GM18519 (cell line): Measurements from ENCODE around the gene GTPBP6.
A peak's percentile ranks its signal among the peaks of the same experiment; 100 is the strongest.
"Not testable (repeated sequence)": the region's sequence is repeated elsewhere in the genome, so short reads cannot be mapped to it uniquely, and the experiment has no call there.

Experiments used
- ATAC-seq: cut with Tn5 transposase; IDR thresholded peaks from one replicate; pipeline ENCODE4 v1.9.1; 2021; ENCODE audit warnings: mild to moderate bottlenecking, moderate library complexity; ENCODE audit not compliant: unreplicated experiment, low FRiP score

GTPBP6 gene

DNA sequence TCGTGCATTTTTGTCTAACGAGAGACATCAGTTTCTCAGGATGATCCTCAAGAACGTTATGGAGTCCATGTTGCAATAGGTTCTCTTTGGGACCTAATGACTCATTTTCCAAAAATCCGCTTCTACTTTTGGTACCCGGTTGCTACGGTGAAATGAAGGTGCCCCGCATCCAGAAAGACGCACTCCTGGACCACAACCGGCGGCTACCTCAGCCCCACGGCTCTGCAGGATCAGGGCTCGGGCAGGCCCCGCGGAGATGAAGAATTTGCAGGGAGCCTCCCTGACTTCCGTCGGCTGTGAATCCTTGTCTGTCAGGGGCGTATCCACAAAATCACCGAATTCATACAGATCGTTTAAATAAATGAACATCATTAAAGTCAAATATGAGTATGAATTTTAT lies 15.6 kb downstream of the GTPBP6 start:
- ATAC-seq = no peak

- no peak for ATAC-seq
Measured at GRCh38 chrX:300334-300733, 18.3 kb downstream of the GTPBP6 start.

DNA sequence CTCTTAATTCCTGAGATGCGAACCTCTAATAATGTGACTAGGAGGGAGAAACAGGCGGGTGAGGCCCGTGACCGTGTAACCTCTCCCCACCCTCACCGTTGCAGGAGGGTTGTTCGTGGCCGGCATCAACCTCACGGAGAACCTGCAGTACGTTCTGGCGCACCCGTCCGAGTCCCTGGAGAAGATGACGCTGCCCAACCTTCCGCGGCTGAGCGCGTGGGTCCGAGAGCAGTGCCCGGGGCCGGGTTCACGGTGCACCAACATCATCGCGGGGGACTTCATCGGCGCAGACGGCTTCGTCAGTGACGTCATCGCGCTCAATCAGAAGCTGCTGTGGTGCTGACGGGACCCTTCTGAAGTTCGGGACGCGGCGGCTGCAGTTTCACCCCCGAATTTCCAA lies 19.6 kb downstream of the GTPBP6 start:
- ATAC-seq = no peak

- no peak for ATAC-seq
Measured at GRCh38 chrX:295136-295535, 23.5 kb downstream of the GTPBP6 start.

- ATAC-seq = no peak
Measured at GRCh38 chrX:292900-293897, 25.4 kb downstream of the GTPBP6 start.

DNA sequence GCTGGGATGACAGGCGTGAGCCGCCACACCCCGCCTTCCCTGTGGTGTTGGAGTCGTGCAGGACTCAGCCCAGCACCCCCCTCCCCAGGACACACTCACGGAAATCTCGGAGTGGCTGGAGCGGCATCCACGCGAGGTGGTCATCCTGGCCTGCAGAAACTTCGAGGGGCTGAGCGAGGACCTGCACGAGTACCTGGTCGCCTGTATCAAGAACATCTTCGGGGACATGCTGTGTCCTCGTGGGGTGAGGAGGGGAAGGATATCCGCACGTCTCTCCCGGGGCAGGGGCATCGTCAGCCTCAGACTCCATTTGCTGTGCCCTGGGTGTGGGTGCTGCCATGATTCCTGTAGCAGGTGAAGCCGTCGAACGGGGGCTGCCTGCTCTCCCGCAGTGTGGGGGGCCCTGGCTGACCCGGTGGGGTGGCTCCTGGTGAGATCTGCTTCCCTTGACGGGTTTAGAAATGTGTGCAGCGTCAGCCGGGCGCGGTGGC lies 27.1 kb downstream of the GTPBP6 start:
- no peak for ATAC-seq

DNA sequence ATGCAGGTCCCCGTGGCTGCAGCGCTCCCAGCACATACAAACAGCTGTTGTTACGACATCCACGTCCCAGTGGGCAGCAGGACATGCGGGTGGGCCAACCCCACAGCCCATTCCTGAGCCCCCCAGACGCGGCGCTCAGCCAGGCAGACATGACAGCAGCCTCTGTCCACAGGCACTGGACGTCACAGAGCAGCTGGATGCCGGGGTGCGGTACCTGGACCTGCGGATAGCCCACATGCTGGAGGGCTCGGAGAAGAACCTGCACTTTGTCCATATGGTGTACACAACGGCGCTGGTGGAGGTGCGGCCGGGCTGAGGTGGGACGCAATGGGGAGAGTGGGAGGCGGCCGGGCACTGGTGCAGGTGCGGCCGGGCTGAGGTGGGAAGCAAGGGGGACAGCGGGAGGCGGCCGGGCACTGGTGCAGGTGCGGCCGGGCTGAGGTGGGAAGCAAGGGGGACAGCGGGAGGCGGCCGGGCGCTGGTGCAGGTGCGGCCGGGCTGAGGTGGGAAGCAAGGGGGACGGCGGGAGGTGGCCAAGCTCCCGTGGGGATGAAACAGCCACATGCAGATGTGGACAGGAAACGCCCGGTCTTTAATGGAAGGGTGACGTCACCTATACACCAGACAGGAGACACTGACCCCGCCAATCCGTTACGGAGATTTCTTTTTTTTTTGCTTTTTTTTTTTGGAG lies 28.0 kb downstream of the GTPBP6 start:
- no peak for ATAC-seq

DNA sequence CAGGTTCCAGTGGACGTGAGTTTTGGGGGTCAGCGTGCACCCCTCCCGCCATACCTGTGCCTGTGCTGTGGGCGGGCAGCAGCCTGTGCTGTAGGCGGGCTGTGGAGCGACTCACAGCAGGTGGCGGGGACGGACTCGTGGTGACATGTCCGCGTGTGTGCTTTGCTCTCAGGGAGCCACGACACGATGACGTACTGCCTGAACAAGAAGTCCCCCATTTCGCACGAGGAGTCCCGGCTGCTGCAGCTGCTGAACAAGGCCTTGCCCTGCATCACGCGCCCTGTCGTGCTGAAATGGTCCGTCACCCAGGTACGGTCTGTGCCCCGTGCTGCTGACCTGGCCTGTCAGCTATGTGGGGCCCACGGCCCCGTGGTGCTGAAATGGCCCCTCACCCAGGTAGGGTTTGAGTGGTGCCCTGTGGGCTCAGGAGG lies 30.0 kb downstream of the GTPBP6 start:
- ATAC-seq = no peak

GRCh38 chrX:287670-288069 lies 30.9 kb downstream of the GTPBP6 start:
- ATAC-seq = no peak

- no peak for ATAC-seq
Measured at GRCh38 chrX:285076-285677, 33.4 kb downstream of the GTPBP6 start.

DNA sequence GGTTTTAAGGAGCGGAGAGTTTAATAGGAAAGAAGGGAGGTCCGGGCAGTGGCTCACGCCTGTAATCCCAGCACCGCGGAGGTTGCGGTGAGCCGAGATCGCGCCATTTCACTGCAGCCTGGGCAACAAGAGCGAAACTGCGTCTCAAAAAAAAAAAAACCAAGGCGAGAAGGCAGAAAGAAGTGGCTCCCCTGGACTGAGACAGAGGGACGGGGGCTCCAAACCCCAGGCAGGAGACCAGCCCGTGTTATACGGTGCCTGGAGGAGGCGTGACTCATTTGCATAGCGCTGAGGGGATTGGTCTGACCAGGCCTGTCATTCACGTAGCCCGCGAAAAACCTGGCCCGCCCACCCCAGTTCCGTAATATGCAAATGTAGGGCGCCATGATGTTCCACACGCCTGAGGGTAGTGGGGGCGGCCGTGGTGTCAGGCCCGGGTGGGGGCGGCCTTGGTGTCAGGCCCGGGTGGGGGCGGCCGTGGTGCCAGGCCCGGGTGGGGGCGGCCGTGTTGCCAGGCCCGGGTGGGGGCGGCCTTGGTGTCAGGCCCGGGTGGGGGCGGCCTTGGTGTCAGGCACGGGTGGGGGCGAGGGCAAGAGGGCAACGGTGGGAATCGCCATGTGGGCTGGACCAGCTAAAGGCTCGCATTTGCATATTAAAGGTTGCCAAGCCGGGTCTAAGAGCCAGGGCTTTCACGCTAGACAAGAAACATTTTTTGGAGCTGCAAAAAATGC lies 35.3 kb downstream of the GTPBP6 start:
- ATAC-seq = peak; percentile 95

- not testable (repeated sequence) for ATAC-seq
Measured at GRCh38 chrX:282000-282681, 36.5 kb downstream of the GTPBP6 start.

DNA sequence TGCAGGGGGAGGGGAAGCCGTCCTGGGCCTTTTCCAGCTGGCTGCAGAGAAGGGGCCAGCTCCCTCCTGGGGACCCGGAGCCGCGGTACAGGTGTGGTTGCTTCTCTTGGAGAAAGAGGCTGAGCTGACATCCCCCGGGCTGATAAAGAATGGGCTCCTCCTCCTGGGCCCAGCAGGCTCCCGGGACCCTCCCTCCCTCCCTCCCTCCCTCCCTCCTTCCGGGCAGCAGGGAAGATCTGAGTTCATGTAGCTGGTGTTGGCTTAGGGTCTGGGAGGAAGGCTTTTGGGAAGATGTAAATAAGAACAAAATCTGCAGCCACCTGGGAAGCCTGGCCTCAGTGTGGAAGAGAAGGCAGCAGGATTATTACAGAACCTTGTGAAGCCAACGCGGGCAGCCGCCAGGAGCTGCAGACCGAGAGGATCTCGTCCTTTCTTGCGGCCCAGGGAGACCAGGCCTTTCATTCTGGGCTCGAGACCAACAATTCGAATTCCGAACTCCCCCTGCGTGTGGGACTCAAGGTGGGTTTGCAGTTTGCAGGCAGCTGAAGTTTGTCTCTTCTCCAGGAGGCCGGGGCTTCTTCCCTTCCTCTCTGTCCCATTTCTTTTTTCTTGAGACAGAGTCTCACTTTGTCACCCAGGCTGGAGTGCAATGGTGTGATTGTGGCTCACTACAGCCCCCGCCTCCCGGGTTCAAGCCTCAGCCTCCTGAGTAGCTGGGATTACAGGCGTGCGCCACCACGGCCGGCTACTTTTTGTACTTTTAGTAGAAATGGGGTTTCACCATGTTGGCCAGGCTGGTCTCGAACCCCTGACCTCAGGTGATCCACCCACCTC lies 37.2 kb downstream of the GTPBP6 start, which contains the start of gene PLCXD1:
PLCXD1 (plus strand) TSS at position 216 of the 834 bp plus-strand sequence. CDS start 2,807 bp downstream, outside the sequence.
- no peak for ATAC-seq

DNA sequence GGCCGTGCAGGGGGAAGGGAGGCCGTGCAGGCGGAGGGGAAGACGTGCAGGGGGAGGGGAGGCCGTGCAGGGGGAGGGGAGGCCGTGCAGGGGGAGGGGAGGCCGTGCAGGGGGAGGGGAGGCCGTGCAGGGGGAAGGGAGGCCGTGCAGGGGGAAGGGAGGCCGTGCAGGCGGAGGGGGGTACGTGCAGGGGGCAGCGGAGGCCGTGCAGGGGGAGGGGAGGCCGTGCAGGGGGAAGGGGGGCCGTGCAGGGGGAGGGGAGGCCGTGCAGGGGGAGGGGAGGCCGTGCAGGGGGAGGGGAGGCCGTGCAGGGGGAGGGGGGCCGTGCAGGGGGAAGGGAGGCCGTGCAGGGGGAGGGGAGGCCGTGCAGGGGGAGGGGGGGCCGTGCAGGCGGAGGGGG lies 37.9 kb downstream of the GTPBP6 start:
- not testable (repeated sequence) for ATAC-seq

DNA sequence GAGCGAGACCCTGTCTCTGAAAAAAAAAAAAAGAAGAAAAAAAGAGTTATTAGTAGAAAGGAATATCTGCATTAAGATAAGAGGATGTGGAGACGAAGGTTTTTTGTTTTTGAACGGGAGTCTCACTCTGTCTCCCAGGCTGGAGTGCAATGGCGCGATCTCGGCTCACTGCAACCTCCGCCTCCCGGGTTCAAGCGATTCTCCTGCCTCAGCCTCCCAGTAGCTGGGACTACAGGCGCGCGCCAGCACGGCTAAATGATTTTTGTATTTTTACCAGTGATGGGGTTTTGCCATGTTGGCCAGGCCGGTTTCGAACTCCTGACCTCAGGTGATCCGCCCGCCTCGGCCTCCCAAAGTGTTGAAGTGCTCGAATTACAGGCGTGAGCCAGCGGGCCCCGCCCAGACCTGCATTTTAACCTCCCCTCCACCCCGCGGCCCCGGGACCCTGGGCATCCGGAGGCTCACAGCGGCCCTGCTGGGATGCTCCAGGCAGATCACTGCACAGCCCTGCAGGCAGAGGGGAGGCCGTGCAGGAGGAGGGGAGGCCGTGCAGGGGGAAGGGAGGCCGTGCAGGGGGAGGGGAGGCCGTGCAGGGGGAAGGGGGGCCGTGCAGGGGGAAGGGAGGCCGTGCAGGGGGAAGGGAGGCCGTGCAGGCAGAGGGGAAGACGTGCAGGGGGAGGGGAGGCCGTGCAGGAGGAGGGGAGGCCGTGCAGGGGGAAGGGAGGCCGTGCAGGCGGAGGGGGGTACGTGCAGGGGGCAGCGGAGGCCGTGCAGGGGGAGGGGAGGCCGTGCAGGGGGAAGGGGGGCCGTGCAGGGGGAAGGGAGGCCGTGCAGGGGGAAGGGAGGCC lies 38.6 kb downstream of the GTPBP6 start:
- not testable (repeated sequence) for ATAC-seq

- no peak for ATAC-seq
Measured at GRCh38 chrX:276581-277201, 41.9 kb downstream of the GTPBP6 start.

GRCh38 chrX:275967-276580 lies 42.5 kb downstream of the GTPBP6 start:
- ATAC-seq = peak; percentile 53
